HL-60/S4 treated with phorbol 12-myristate 13-acetate at 8.2 ng/mL for 4 days and 3 days (cell line): ENCODE data around the gene LMTK2.

Experiments
- in situ Hi-C: fragments of 300-500 bp; cut with MboI; formaldehyde crosslinking; loops from 2 replicates; pipeline ENCODE4 v1.15.0; 2022; ENCODE audit warnings: low sequenced_read_pairs

LMTK2 gene

DNA sequence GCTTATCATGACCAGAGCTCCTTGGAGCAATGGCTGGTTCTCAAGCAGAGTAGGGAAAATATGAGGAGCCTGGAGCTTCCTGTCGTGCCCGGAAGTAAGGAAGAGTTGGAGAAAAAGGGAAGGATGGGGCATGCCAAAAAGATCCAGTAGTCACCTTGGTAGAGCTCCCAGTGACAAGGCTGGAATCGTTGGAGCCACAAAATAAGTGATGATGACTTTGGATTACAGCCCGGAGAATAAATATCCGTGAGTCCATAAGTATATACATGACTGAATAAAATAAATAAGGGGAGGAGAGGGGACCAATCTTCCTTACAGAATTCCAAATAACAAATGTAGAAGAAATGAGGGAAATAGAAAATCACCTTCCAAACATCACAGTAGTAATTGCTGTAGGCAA is 29.3 kb downstream of the LMTK2 start:
- in situ Hi-C loops, result no loop called here

DNA sequence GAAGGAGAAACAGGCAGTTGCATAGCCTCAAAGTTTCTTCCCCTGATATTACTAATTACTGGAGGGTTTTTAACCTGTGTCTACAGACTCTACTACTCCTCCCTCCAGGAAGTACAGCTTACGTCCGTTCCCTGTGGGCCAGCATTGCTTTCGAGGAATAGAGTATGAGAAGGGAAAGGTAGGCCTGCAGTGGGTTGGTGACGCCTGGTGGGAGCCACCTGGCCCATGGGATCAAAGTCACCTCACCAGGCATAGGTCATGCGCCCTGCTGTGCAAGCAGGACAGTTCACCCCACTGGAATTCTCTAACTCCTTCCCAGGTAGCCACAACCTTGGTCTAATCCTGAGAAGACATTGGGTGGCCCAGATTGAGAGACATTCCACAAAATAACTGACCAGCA is 29.8 kb downstream of the LMTK2 start:
- in situ Hi-C loops, result no loop called here

DNA sequence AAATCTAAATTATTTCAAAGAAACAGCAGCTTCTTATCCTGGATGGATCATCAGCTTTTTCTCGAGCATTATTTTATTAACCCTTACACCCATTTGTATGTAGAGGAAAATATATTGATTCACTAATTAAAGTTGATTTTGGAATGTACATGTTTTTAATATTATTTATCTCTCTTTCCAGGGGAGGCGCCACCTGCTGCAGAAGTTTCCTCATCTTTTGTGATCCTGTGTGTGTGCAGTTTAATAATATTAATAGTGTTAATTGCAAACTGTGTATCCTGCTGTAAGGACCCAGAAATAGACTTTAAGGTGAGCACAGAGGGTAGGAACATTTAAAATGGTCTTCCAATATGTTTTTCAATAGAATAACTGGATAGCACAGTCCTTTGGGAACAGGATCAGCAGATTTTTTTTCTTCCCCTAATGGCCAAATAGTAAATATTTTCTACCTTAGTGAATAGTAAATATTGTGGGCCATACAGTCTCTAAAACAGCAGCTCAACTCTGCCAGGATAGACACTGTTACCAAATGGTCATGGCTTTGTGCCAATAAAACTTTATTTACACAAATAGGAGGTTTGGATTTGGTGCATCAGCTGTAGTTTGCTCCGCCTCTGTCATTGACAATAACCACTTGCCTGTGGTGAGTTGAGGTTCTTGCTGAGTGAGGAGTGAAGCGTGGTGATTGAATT is 30.6 kb downstream of the LMTK2 start:
- in situ Hi-C loops, result no loop called here

DNA sequence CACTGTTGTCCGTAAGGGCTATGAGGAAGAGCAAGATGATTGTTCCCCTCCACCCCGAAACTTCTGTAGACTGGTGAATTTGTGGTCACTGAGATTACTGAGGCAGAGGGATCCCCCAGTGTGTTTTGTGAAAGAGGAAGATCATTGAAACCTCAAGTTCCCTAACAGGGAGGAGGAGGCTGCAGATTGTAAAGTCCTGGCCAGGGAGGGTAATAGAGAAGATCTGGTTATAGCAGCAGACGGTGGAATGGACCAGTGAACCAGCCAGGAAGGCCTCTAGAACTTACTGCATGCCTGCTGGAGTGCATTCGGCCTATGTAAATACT is 31.1 kb downstream of the LMTK2 start:
- in situ Hi-C loops, result no loop called here

DNA sequence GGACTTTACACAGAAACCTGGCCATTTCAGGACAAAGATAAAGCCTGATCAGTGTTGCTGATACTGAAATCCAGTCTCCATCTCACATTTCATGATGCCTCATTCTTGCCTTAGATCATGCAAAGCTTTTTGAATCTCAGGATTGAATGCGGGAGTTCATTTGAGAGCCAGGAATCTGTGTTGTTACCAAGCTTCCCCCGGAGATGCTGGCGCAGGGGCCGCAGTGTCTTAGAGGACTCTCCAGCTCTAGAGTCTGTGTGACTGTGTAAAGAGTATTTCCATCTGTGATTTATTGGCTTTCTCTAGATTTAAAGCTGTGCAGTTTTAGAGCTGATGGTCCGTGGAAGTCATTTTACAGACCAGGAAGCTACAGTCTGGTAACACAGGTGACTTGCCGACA is 32.0 kb downstream of the LMTK2 start:
- in situ Hi-C loops, result no loop called here

DNA sequence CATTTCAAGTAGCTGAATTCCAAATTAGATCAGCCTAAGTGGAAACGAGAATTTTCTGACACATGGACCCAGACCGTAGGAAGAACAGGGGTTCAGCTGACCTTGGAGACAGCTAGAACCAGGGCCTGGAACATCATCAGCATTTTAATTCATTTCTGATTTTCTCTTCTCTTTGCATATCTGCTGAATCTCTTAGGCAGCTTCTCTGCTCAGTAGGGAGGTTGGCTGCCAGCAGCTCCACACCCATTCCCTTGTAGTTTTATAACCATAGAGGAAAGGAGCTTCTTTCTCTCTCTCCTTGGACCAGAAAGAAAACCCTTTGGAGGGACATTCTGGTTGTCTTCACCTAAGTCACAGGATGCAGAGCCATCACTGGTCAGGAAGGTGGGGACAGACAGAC is 36.0 kb downstream of the LMTK2 start:
- in situ Hi-C loops, result no loop called here

DNA sequence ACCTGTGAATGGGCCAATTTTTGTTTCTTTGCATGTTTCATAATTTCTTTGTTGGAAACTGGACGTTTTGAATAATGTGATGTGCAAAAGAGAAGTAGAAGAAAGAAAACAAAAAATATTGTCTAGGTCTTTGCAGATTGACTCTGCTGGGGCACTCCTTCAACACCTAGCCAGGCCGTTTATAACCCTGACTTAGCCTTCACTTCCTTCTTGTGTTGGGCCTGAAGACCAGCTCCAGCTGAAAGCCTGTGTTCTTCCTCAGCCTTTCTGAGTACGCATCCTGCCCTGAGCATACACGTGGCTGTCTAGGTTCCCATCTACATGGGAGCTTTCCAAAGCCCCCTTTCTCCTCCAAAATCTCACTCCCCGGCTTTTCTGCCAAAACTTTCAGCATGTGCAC is 41.9 kb downstream of the LMTK2 start:
- in situ Hi-C loops, result no loop called here

DNA sequence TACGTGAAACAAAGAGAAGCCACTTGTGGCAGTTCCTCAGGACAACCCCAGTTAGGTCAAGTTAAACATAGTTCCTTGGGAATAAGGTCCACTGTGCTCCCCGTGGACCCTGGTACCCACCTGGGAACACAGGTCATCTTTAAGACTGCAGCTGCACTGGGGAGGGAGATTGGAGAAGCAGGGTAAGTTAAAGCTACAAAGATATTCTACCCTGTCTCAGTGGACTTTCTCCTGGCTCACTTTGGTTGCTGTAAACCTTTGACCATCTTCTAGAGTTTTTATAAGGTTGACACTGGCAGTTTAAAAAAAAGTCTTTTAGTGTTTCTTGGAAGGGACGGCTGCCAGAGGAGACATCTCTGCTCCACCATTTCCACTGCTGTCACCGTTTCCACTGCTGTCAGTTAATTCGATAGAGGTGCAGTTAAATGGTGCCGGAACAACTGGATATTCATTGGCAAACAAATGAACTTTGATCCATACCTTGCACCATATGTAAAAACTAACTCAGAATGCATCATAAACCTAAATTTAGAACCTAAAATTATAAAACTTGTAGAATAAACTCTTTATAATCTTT is 42.5 kb downstream of the LMTK2 start:
- in situ Hi-C loops, result no loop called here

DNA sequence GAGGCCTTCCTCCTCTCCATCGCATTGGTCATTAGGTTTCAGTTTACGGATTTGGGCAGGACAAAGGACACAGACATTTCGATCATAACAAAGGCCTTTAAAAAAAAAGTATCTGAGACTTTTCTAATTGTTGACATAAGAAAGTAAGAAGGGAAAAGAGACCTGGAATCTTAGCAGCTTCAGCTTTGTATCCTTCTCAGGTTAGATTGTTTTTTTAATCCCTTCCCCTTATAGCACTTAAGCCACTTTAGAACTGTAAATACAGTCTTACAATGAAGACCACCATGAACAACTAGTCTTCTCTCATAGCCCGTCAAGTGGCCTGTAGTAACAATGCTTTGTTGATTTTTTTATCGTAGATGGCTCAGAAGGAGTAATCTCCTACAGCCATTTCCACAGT is 45.2 kb downstream of the LMTK2 start:
- in situ Hi-C loops, result loop anchor here (10.0 kb wide), 1 partner anchor 127 kb away; no protein-coding TSS in a partner anchor

DNA sequence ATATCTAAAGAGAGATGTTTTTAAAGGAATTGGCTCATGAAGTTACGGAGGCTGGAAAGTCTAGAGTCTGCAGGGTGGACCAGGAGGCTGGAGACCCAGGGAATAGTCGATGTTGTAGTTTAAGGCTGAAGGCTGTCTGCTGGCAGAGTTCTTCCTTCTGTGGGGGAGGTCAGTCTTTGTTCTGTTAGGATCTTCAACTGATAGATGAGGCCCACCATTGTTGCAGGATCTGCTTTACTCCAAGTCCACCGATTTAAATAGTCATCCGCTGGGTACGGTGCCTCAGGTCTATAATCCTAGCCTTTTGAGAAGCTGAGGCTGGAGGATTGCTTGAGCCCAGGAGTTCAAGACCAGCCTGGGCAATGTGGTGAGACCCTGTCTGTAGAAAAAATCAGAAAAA is 50.0 kb downstream of the LMTK2 start:
- in situ Hi-C loops, result loop anchor here (10.0 kb wide), 1 partner anchor 132 kb away; no protein-coding TSS in a partner anchor

DNA sequence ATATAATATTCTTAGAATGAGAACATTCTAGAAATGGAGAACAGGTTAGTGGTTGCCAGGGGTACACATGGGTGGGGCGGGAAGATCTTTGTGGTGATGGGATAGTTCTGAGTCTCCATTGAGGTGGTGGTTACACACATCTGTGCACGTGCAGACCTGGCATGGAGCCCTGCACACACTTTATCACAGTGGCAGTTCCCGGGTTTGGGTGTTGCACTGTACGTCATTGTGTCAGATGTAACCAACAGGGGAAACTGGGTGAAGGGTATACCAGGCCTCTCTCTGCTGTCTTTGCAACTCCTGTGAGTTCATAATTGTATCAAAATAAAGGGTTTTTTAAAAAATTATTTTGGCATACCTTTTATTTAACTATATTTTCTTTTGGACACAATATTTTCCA is 51.1 kb downstream of the LMTK2 start:
- in situ Hi-C loops, result loop anchor here (10.0 kb wide), 1 partner anchor 133 kb away; no protein-coding TSS in a partner anchor

DNA sequence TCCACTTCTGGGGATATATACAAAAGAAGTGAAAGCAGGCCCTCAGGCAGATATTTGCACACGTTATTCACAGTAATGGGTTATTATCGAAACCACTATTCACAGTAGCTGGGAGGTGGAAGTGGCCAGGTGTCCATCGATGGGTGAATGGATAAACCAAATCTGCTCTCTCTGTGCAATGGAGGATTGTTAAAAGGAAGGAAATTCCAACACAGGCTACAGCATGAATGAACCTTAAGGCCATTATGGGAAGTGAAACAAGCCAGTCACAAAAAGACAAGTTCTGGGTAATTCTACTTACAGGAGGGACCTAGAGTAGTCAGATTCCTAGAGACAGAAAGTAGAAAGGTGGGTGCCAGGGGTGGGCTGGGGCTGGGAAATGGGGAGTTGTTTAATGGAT is 56.1 kb downstream of the LMTK2 start:
- in situ Hi-C loops, result no loop called here

DNA sequence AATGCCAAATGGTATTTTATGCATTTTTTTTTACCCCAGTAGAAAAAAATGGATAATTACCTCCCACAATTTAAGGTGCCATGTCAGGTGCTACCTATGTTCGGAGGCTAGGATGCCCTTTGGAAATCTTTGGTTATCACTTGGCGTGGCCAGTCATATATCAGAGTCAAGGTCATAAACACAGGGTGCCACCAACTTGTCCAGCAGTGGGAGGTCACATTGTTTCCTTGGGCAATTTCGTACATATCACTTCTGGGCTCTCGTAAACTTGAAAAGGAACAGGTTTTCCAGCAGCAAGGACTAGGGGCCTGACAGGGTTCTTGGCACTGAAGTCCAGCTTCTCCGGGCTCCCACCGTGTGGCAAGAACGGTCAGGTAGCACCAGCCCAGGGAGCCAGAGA is 56.6 kb downstream of the LMTK2 start:
- in situ Hi-C loops, result no loop called here

DNA sequence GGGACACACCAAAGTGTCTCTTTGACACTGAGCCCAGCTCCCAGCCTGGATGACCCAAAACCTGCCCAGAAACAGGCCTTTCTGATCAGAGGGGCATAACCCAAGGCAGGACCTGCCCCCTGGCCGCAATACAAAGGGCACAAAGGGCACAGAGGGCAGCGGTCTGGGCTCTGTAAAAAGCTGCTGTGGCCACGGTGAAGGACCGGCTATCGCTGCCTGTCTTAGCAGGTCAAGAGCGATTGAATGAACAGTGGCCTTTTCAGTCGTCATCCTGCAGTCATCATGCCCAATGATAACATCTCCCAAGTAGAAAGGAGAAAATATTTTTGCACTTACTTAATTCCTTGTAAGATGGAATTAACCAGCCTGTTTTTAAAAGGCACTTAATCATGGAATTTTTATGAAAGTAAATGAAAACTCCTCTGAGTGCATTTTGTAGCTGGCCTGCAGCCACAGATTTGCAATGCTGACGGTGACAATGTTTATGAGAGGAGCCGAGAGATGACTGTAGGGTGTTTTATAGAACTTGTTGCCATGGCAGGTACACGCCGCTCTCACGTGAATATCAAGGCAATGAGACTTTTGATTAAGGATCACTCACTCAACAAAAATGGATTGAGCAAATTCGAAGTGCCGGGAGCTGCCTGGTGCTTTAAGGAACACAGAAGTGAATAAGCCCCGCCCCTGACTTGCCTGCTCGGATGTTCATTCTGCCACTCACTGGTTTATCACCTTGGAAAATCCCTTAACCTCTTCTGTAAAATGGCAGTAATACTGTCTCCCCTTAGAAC is 57.2 kb downstream of the LMTK2 start:
- in situ Hi-C loops, result no loop called here

DNA sequence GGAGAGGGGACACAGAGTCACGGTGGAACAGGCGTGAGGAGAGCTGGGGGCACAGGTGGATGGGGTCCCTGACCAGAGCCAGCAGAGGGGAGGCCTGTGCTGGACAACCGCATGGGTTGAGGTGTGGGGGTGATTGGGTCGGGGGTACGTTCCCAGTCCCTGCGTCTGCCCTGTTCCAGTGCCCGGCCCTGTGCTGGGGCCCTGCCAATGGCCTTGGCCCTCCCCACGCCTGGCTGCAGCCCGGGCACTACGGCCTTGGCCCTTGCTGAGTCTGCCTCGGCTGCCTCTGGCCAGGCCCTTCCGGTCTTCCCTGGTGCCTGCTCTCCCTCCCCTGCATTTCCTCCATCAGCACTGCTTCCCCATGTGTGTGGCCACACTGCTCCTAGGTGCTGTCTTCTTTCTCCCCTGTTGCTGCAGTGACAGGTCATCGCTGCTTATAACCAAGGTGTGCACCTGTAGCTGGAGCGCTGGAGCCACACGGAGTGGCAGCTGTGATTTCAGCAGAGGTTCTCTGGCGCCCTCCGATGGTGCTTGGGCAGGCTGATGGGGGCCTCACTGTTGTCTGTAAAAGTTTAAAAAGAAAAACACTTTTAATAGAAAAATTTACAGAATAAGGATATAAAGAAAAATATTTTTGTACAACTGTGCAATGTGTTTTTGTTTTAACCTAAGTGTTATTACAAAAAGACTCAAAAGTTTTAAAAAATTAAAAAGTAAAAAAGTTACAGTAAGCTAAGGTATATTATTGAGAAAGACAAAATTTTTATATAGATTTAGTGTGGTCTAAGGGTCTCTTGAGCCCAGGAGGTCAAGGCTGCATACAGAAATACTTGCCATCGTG is 59.4 kb downstream of the LMTK2 start:
- in situ Hi-C loops, result no loop called here

DNA sequence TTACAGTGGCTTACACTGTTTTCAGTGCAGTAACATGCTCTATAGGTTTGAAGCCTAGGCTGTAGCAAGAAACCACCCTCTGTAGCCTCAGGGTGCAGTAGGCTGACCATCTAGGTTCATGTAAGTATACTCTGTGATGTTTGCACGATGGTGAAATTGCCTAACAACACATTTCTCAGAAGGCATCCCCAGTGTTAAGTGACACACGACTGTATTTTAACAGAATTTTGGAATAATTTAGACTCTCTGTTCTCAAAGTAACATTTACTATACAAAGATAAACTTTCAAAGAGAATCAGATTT is 60.0 kb downstream of the LMTK2 start:
- in situ Hi-C loops, result no loop called here

DNA sequence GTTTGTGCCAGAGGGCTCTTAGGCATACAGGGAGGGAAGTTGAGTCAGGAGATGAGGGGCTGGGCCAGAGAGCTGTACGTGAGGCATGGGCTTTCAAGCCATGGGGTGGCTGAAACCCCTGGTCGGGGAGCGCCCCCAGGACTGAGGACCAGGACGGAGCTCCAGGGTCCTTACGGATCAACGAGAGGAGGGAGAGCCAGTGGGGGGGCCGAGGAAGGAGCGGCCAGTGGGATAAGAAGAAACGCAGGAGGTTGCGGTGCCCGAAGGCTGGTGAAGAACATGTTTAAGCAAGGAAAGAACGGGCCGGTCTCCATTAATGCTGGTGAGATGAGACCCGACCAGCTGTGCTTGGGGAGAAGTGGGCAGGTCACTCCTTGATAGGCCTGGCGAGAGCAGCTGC is 61.0 kb downstream of the LMTK2 start:
- in situ Hi-C loops, result no loop called here

DNA sequence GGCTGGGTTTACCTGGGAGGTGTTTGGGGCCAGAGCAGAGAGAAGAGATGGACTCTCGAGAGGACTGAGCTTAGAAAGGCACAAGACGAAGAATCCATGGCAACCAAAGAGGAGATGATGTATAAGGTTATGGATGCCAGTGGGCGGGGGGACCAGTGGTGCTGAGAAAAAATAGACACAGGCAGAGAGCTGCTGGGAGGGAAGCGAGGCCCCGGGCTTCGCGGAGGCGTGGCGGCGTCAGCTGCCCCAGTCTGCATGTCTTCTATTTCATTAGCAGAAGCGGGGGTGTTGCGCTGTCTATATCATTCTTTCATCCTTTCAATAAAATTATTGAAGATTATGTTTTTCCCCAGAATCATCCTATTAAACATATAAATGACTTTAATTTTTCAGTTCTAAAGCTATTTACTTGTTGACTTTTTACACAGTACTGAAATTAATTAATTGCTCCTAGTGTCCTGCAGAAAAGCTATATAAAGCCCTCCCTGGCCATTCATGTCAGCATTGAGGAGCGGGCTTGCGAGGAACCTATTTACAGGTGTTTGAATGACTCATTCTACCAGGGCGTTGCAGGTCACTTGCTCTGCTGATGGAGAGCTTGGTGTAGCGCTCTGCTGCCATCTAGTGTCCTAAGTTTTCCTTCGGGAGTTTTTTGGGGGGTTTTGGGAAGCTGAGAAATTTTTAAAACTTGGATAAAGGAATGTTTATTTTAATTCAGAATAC is 61.7 kb downstream of the LMTK2 start:
- in situ Hi-C loops, result no loop called here

DNA sequence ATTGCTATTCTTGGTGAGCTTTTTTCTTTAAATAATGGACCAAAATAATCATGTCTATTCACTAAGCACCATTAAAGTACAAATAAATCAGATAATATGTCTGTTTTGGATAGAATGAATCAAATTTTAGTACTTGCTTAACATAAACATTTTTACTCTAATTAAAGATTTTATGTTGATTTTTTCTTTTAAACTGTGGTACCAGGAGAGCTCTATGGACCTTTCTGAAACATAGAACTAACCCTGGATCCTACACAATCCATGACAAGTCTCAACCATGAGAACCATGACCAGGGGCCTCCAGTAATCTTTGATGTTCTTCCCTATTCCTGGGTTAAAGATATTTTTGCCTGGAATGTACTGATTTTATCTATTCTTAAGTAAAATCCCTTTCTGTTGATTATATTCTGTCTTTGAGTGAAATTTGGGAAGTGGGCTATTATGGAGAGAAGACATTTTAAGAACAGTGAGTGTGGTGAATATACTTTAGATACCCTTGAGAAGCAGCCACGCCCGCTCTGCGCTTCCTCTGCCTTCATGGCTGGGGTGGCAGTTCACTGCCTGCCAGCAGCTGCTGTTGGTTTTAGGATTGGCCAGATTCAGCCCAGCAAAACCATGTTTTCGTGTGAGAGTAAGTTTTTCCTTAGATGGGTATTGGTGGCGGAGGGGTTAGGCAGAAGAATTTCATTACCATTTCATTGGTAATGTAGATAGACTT is 62.4 kb downstream of the LMTK2 start:
- in situ Hi-C loops, result no loop called here

DNA sequence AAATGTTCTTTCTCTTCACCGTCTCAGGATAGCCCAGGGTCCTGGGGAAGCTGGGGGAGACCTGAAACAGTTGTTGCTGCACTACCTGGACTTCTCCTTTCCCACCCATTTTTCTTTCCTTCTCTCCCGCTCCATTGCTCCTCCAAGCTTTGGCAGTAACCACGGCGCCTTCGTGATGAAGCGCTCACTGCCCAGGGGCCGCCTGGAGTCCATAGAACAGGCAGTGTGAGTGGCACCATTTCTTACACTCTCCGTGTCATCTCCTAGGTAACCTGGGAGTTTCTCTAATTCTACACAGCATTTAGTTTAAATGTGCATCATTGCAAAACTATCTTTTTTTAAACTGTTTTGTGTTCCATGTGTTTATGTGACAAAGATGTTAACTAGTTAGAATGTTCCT is 64.3 kb downstream of the LMTK2 start:
- in situ Hi-C loops, result no loop called here
